ENCODE data around the gene TBX2.

Gene TBX2

GRCh38 chr17:61385577-61386236 is 13.9 kb upstream of the TBX2 start:
- FAIRE-seq (no peak), DNase-seq (ENCODE audit: extremely low spot score, insufficient read length, low read depth) (no peak)

- FAIRE-seq (no peak), DNase-seq (ENCODE audit: extremely low spot score, insufficient read length, low read depth) (no peak)
Measured at GRCh38 chr17:61386251-61386650, 13.4 kb upstream of the TBX2 start.

- DNase-seq (ENCODE audit: extremely low spot score, insufficient read length, low read depth) (no peak), FAIRE-seq (no peak)
Measured at GRCh38 chr17:61387011-61387410, 12.6 kb upstream of the TBX2 start.

GRCh38 chr17:61387511-61388305 is 11.9 kb upstream of the TBX2 start:
- no peak for FAIRE-seq

GRCh38 chr17:61388561-61389356 is 10.9 kb upstream of the TBX2 start:
- DNase-seq (ENCODE audit: extremely low spot score, insufficient read length, low read depth): no peak
- no peak for FAIRE-seq

More at GRCh38 chr17:61387511-61388305, 11.9 kb upstream of the TBX2 start:
- DNase-seq (ENCODE audit: extremely low spot score, insufficient read length, low read depth): no peak

- DNase-seq (ENCODE audit: extremely low spot score, insufficient read length, low read depth): no peak
- FAIRE-seq: no peak
Measured at GRCh38 chr17:61389670-61390478, 9.8 kb upstream of the TBX2 start.

GRCh38 chr17:61390479-61390791 is 9.2 kb upstream of the TBX2 start:
- no peak for DNase-seq (ENCODE audit: extremely low spot score, insufficient read length, low read depth)
- FAIRE-seq: no peak

- DNase-seq (ENCODE audit: extremely low spot score, insufficient read length, low read depth): no peak
- FAIRE-seq: no peak
Measured at GRCh38 chr17:61391595-61392291, 7.9 kb upstream of the TBX2 start.

- no peak for DNase-seq (ENCODE audit: extremely low spot score, insufficient read length, low read depth)
Measured at GRCh38 chr17:61392679-61393078, 7.0 kb upstream of the TBX2 start.

GRCh38 chr17:61393550-61393903 is 6.1 kb upstream of the TBX2 start:
- no peak for FAIRE-seq
- no peak for DNase-seq (ENCODE audit: extremely low spot score, insufficient read length, low read depth)

More at GRCh38 chr17:61392679-61393078, 7.0 kb upstream of the TBX2 start:
- FAIRE-seq: no peak

- DNase-seq (ENCODE audit: extremely low spot score, insufficient read length, low read depth) (no peak), FAIRE-seq (no peak)
Measured at GRCh38 chr17:61393904-61394629, 5.6 kb upstream of the TBX2 start.

GRCh38 chr17:61394630-61395408 is 4.8 kb upstream of the TBX2 start:
- FAIRE-seq (no peak), DNase-seq (ENCODE audit: extremely low spot score, insufficient read length, low read depth) (no peak)

GRCh38 chr17:61395409-61395982 is 4.1 kb upstream of the TBX2 start:
- DNase-seq (ENCODE audit: extremely low spot score, insufficient read length, low read depth) (no peak), FAIRE-seq (no peak)

GRCh38 chr17:61395983-61396585 is 3.6 kb upstream of the TBX2 start:
- FAIRE-seq (no peak), DNase-seq (ENCODE audit: extremely low spot score, insufficient read length, low read depth) (no peak)

GRCh38 chr17:61396586-61397085 is 3.0 kb upstream of the TBX2 start:
- FAIRE-seq (no peak), DNase-seq (ENCODE audit: extremely low spot score, insufficient read length, low read depth) (no peak)

GRCh38 chr17:61397086-61397842 is 2.4 kb upstream of the TBX2 start:
- DNase-seq (ENCODE audit: extremely low spot score, insufficient read length, low read depth) (no peak), FAIRE-seq (no peak)

- no peak for FAIRE-seq
- no peak for DNase-seq (ENCODE audit: extremely low spot score, insufficient read length, low read depth)
Measured at GRCh38 chr17:61398721-61399130, 917 bp upstream of the TBX2 start.
